Measurements from ENCODE around the gene GAP43. TPM values are rescaled to one million over a fixed set of nuclear protein-coding genes. Genes with fewer than 3 reads are reported as not detected.

GAP43 gene
- total RNA-seq, 1 donor from 2014 or later, result not detected

GRCh38 chr3:115673881-115674280 lies 50.6 kb downstream of the GAP43 start:
- ChIA-PET CTCF (no interaction called here), POLR2A (no interaction called here)
- no peaks in the 10 kb centered on the region for H3K9me3 Mint-ChIP-seq
- no peak overlapping the region for H3K4me3 Mint-ChIP-seq
- H3K27me3 Mint-ChIP-seq, result peaks cover 5% of the 10 kb centered on the region
- DNase-seq (no peak), ATAC-seq (ENCODE audit: low read depth) (no peak)
- intact Hi-C loops (cut with micrococcal nuclease), result no loop called here
- TF ChIP-seq CTCF (IDR thresholded peaks at IDR 0.05), result no peak
- H3K27ac Mint-ChIP-seq, result no peak overlapping the region
- H3K36me3 Mint-ChIP-seq (ENCODE audit: low read depth), result no peaks in the 10 kb centered on the region
- no peaks in the 10 kb centered on the region for H3K4me1 Mint-ChIP-seq

- Mint-ChIP-seq H3K27ac (no peak overlapping the region), H3K4me1 (no peaks in the 10 kb centered on the region), H3K9me3 (no peaks in the 10 kb centered on the region), H3K36me3 (ENCODE audit: low read depth) (no peaks in the 10 kb centered on the region), H3K4me3 (no peak overlapping the region), H3K27me3 (peaks cover 9% of the 10 kb centered on the region)
- no peak for DNase-seq
- no peak for TF ChIP-seq CTCF (IDR thresholded peaks at IDR 0.05)
- intact Hi-C loops (cut with micrococcal nuclease), result no loop called here
- ChIA-PET CTCF (no interaction called here), POLR2A (no interaction called here)
- ATAC-seq (ENCODE audit: low read depth), result no peak
These were observed 53.0 kb downstream of the GAP43 start for GRCh38 chr3:115676336-115676735.

GRCh38 chr3:115680803-115681345 lies 57.6 kb downstream of the GAP43 start:
- no peak overlapping the region for H3K4me3 Mint-ChIP-seq
- no peak overlapping the region for H3K27ac Mint-ChIP-seq
- no peaks in the 10 kb centered on the region for H3K9me3 Mint-ChIP-seq
- H3K36me3 Mint-ChIP-seq (ENCODE audit: low read depth), result no peaks in the 10 kb centered on the region
- H3K27me3 Mint-ChIP-seq, result peaks cover 8% of the 10 kb centered on the region
- CTCF ChIA-PET, result no interaction called here
- ATAC-seq (ENCODE audit: low read depth) (no peak), DNase-seq (no peak)
- intact Hi-C loops (cut with micrococcal nuclease), result no loop called here
- POLR2A ChIA-PET, result no interaction called here
- no peaks in the 10 kb centered on the region for H3K4me1 Mint-ChIP-seq
- no peak for TF ChIP-seq CTCF (IDR thresholded peaks at IDR 0.05)

- CTCF ChIA-PET, result no interaction called here
- Mint-ChIP-seq H3K27ac (no peak overlapping the region), H3K9me3 (no peaks in the 10 kb centered on the region), H3K36me3 (ENCODE audit: low read depth) (no peaks in the 10 kb centered on the region), H3K27me3 (peaks cover 7% of the 10 kb centered on the region), H3K4me1 (no peaks in the 10 kb centered on the region), H3K4me3 (no peak overlapping the region)
- ATAC-seq (ENCODE audit: low read depth), result no peak
- POLR2A ChIA-PET, result no interaction called here
- intact Hi-C loops (cut with micrococcal nuclease), result no loop called here
- no peak for DNase-seq
- TF ChIP-seq CTCF (IDR thresholded peaks at IDR 0.05), result no peak
These were observed 58.4 kb downstream of the GAP43 start for GRCh38 chr3:115681736-115682135.

GRCh38 chr3:115683305-115683704 lies 60.0 kb downstream of the GAP43 start:
- Mint-ChIP-seq H3K27me3 (peaks cover 7% of the 10 kb centered on the region), H3K36me3 (ENCODE audit: low read depth) (no peaks in the 10 kb centered on the region), H3K4me1 (no peaks in the 10 kb centered on the region), H3K27ac (no peak overlapping the region), H3K4me3 (no peak overlapping the region), H3K9me3 (no peaks in the 10 kb centered on the region)
- ChIA-PET CTCF (interaction anchor here (0.6 kb wide), 1 partner anchor 811 kb away, joined by 3 read pairs; no protein-coding TSS in a partner anchor), POLR2A (no interaction called here)
- DNase-seq (no peak), ATAC-seq (ENCODE audit: low read depth) (no peak)
- no peak for TF ChIP-seq CTCF (IDR thresholded peaks at IDR 0.05)
- intact Hi-C loops (cut with micrococcal nuclease), result no loop called here

Data from activated B cell treated with CpG ODN at 0.5 μM for 24 hours (primary cell).